NCI-H2029 treated with DMSO at 0.1 percent for 48 hours (cell line): ENCODE data around the gene VPS37D.
"Not testable (repeated sequence)": the region's sequence is repeated elsewhere in the genome, so short reads cannot be mapped to it uniquely, and the experiment has no call there.

Experiments used
- DNase-seq: peaks from one replicate; lab custom pipeline; 2025; lab: John Stamatoyannopoulos, UW

The VPS37D gene

GRCh38 chr7:73646785-73647724 is 20.6 kb upstream of the VPS37D start:
- DNase-seq: no peak

- DNase-seq: no peak
Measured at GRCh38 chr7:73647725-73648592, 19.7 kb upstream of the VPS37D start.

- no peak for DNase-seq
Measured at GRCh38 chr7:73648593-73649332, 18.9 kb upstream of the VPS37D start.

- DNase-seq: no peak
Measured at GRCh38 chr7:73649576-73649975, 18.1 kb upstream of the VPS37D start.

GRCh38 chr7:73650524-73650923 is 17.1 kb upstream of the VPS37D start:
- DNase-seq: no peak

GRCh38 chr7:73652541-73652949 is 15.1 kb upstream of the VPS37D start:
- DNase-seq: no peak

- DNase-seq: not testable (repeated sequence)
Measured at GRCh38 chr7:73655309-73655708, 12.3 kb upstream of the VPS37D start.

- DNase-seq: no peak
Measured at GRCh38 chr7:73659983-73660382, 7.6 kb upstream of the VPS37D start.

- DNase-seq: not testable (repeated sequence)
Measured at GRCh38 chr7:73660594-73660993, 7.0 kb upstream of the VPS37D start.

GRCh38 chr7:73663033-73663432 is 4.6 kb upstream of the VPS37D start:
- no peak for DNase-seq

GRCh38 chr7:73668103-73668885 is 663 bp downstream of the VPS37D start:
- DNase-seq: no peak

GRCh38 chr7:73668886-73669230 is 1.2 kb downstream of the VPS37D start:
- no peak for DNase-seq

GRCh38 chr7:73669288-73669701 is 1.7 kb downstream of the VPS37D start:
- no peak for DNase-seq

- no peak for DNase-seq
Measured at GRCh38 chr7:73669858-73670385, 2.3 kb downstream of the VPS37D start.

GRCh38 chr7:73671322-73671661 is 3.7 kb downstream of the VPS37D start:
- DNase-seq: no peak

GRCh38 chr7:73671857-73672445 is 4.3 kb downstream of the VPS37D start:
- no peak for DNase-seq

GRCh38 chr7:73674468-73675124 is 7.0 kb downstream of the VPS37D start:
- DNase-seq: no peak

GRCh38 chr7:73676062-73676461 is 8.4 kb downstream of the VPS37D start:
- DNase-seq: not testable (repeated sequence)

- DNase-seq: peak; percentile 29
Measured at GRCh38 chr7:73678862-73679261, 11.2 kb downstream of the VPS37D start.

- no peak for DNase-seq
Measured at GRCh38 chr7:73679709-73680108, 12.1 kb downstream of the VPS37D start.
